Measurements from ENCODE around the gene AP2B1.

GRCh38 chr17:35655303-35655702 lies 68.2 kb downstream of the AP2B1 start:
- TF ChIP-seq POLR2AphosphoS5 (IDR thresholded peaks at IDR 0.05): no peak
- no peak for TF ChIP-seq POLR2A (IDR thresholded peaks at IDR 0.05)
- TF ChIP-seq EP300 (IDR thresholded peaks at IDR 0.05; ENCODE audit: low read depth): no peak
- TF ChIP-seq, protein P1, sequence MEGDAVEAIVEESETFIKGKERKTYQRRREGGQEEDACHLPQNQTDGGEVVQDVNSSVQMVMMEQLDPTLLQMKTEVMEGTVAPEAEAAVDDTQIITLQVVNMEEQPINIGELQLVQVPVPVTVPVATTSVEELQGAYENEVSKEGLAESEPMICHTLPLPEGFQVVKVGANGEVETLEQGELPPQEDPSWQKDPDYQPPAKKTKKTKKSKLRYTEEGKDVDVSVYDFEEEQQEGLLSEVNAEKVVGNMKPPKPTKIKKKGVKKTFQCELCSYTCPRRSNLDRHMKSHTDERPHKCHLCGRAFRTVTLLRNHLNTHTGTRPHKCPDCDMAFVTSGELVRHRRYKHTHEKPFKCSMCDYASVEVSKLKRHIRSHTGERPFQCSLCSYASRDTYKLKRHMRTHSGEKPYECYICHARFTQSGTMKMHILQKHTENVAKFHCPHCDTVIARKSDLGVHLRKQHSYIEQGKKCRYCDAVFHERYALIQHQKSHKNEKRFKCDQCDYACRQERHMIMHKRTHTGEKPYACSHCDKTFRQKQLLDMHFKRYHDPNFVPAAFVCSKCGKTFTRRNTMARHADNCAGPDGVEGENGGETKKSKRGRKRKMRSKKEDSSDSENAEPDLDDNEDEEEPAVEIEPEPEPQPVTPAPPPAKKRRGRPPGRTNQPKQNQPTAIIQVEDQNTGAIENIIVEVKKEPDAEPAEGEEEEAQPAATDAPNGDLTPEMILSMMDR (IDR thresholded peaks at IDR 0.05): no peak

Data from transverse colon (tissue), 4 donors.